Body of pancreas (tissue), 4 donors: ENCODE measurements around the gene MGMT. TPM values are rescaled to one million over a fixed set of nuclear protein-coding genes. Genes with fewer than 3 reads are reported as not detected.

Source experiments
- ATAC-seq: fragments of 150-250 bp; one replicate; pipeline ENCODE4 v1.9.1; 2016
- DNase-seq, 4 donors: peaks; one replicate each; pipeline ENCODE4 v3.0.0-alpha.2; 2019
- H3K27ac ChIP-seq, 4 donors: fragments of 200-600 bp; sonication (generic); 1 replicate in 3 of 4; 2 replicates in 1 of 4; pipeline versions ENCODE4 v1.5.1 to v1.6.1; 2016 to 2019; ENCODE audit warnings: mild to moderate bottlenecking in 1 of 4, mixed read lengths in 1 of 4, moderate library complexity in 1 of 4
- H3K27me3 ChIP-seq, 2 donors: fragments of 200-600 bp; sonication (generic); one replicate each; pipeline ENCODE4 v1.6.0; 2016; ENCODE audit warnings: mild to moderate bottlenecking in 1 of 2
- H3K36me3 ChIP-seq, 2 donors: fragments of 200-600 bp; sonication (generic); replicated peaks in 1 of 2; 2 replicates each; pipeline ENCODE4 v1.5.1; 2016; ENCODE audit warnings: low read depth in 2 of 2; ENCODE audit not compliant: insufficient read depth in 1 of 2
- H3K4me1 ChIP-seq: fragments of 200-600 bp; sonication (generic); one replicate; pipeline ENCODE4 v1.6.0; 2016
- H3K4me3 ChIP-seq, 2 donors: fragments of 200-600 bp; sonication (generic); 1 replicate in 1 of 2; 2 replicates in 1 of 2; pipeline ENCODE4 v1.5.1; 2016 to 2019
- H3K9me3 ChIP-seq, 3 donors: fragments of 200-600 bp; sonication (generic); 1 replicate in 2 of 3; 2 replicates in 1 of 3; pipeline ENCODE4 v1.5.1; 2016
- POLR2A ChIP-seq, 3 donors: fragments of 450-650 bp; IDR thresholded peaks; one replicate each; pipeline ENCODE4 v1.6.1; 2016; ENCODE audit warnings: antibody characterized with exemption in 3 of 3, mild to moderate bottlenecking in 2 of 3
- WGBS, 2 donors: methylation state at CpG; one replicate each; pipeline ENCODE4 v1.1.5; 2017; 5-methylcytosine and 5-hydroxymethylcytosine counted together
- intact Hi-C: fragments of 100-400 bp; cut with DNase I; formaldehyde crosslinking; loops from one replicate; pipeline ENCODE4 v1.15.1; 2023
- total RNA-seq, 2 donors: library from RNA; depleted of rRNA; stranded (reverse); fragments of >200 nt; gene quantifications; one replicate each; pipeline ENCODE4 v1.1.0, GENCODE V29; 2016
- TF ChIP-seq, protein P1 (sequence below), 7 experiments: fragments of 450-650 bp in 4 of 7; fragments of 200-600 bp in 3 of 7; sonication (generic) in 3 of 7; IDR thresholded peaks; one replicate each; pipeline ENCODE4 v1.5.1; 2016 to 2019; ENCODE audit warnings: antibody characterized with exemption in 7 of 7

Gene MGMT
- total RNA-seq, 2 donors from 2014 or later: 13.7 to 25.4 TPM

DNA sequence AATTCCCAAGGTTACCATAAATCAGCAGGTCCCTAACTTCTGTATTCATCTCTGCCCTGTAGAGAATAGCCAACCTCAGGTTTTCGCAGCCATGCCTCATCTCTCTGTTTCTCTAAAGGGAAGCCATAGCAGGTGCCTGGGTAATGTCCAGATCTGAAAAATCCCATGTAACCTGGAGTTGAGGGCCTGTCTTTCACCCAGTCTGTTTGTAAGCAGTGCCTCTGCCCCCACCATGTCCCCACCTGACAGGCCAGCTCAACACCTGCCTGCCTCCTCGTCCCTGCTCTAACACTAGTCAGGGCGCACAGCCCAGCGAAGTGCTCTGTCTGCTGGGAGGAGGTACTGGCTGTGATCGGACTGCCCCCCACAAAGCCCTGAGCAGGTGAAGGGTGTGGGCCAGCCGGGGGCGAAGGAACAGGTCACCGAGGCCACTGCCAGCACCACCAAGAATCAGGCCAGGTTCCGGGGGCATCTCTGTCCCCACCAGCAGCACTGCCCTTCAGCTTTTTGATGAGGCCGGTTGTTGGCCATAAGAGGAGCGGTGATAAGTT lies 210.4 kb downstream of the MGMT start:
- DNase-seq (no peak), ATAC-seq (no peak)
- intact Hi-C loops: no loop called here
- TF ChIP-seq, protein P1, sequence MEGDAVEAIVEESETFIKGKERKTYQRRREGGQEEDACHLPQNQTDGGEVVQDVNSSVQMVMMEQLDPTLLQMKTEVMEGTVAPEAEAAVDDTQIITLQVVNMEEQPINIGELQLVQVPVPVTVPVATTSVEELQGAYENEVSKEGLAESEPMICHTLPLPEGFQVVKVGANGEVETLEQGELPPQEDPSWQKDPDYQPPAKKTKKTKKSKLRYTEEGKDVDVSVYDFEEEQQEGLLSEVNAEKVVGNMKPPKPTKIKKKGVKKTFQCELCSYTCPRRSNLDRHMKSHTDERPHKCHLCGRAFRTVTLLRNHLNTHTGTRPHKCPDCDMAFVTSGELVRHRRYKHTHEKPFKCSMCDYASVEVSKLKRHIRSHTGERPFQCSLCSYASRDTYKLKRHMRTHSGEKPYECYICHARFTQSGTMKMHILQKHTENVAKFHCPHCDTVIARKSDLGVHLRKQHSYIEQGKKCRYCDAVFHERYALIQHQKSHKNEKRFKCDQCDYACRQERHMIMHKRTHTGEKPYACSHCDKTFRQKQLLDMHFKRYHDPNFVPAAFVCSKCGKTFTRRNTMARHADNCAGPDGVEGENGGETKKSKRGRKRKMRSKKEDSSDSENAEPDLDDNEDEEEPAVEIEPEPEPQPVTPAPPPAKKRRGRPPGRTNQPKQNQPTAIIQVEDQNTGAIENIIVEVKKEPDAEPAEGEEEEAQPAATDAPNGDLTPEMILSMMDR (IDR thresholded peaks at IDR 0.05): no peak
- TF ChIP-seq POLR2A (IDR thresholded peaks at IDR 0.05): no peak
- Histone ChIP-seq H3K36me3 (no peaks in the 10 kb centered on the region), H3K4me3 (no peak overlapping the region), H3K27ac (no peak overlapping the region), H3K4me1 (no peaks in the 10 kb centered on the region), H3K27me3 (no peaks in the 10 kb centered on the region), H3K9me3 (no peaks in the 10 kb centered on the region)
- 95 to 97% methylated on average over 9 to 11 of the region's 11 CpGs for WGBS, 2 donors

DNA sequence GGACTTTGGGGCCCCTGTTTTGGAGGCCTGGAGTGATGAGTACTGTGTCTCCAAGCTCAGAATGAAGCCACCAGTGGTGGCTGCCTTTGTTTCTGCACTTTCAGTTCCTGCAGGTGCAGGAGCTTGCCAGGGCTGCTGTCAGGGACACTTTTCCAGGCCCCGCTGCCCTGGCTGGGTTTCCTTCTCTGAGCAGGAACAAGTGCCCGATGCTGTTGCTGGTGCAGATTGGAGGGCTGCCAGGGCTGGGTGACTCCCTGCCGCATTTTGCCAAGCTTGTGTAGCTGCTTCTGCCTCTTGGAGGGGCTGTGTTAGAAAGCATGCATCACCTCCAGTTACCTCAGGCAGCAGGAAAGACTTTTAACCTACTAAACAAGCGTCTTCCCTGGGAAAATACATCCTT lies 211.1 kb downstream of the MGMT start:
- DNase-seq: no peak
- WGBS, 2 donors: 86 to 94% methylated on average over 4 of the region's 4 CpGs
- Histone ChIP-seq H3K36me3 (no peaks in the 10 kb centered on the region), H3K27me3 (no peaks in the 10 kb centered on the region), H3K27ac (no peak overlapping the region), H3K4me3 (no peak overlapping the region), H3K4me1 (no peaks in the 10 kb centered on the region), H3K9me3 (no peaks in the 10 kb centered on the region)
- no peak for TF ChIP-seq POLR2A (IDR thresholded peaks at IDR 0.05)
- TF ChIP-seq, protein P1 (IDR thresholded peaks at IDR 0.05): no peak
- ATAC-seq: no peak
- intact Hi-C loops: no loop called here

DNA sequence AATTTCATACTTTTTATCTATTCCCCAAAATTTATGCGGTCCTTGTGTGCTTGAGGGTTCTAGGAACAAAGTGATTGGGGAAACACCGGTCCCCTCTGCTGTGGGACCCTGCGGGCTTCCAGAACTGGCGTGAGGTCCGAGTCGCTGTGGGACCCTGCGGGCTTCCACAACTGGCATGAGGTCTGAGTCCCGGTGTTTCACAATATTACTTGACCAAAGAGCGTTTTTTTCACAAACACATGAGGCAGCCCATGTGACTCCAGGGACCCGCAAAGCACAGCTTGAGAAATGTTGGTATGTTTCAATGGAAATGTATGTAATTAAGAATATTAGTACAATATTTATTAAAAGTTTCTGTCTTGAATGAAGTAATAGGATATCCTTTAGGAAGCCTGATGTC lies 212.2 kb downstream of the MGMT start:
- H3K36me3 ChIP-seq: no peaks in the 10 kb centered on the region
- 96 to 98% methylated on average over 10 of the region's 10 CpGs for WGBS, 2 donors
- no peak overlapping the region for H3K27ac ChIP-seq
- TF ChIP-seq POLR2A (IDR thresholded peaks at IDR 0.05): no peak
- TF ChIP-seq, protein P1 (IDR thresholded peaks at IDR 0.05): no peak
- ATAC-seq (no peak), DNase-seq (no peak)
- no peaks in the 10 kb centered on the region for H3K4me1 ChIP-seq
- no peaks in the 10 kb centered on the region for H3K9me3 ChIP-seq
- H3K4me3 ChIP-seq: no peak overlapping the region
- no peaks in the 10 kb centered on the region for H3K27me3 ChIP-seq
- intact Hi-C loops: no loop called here

DNA sequence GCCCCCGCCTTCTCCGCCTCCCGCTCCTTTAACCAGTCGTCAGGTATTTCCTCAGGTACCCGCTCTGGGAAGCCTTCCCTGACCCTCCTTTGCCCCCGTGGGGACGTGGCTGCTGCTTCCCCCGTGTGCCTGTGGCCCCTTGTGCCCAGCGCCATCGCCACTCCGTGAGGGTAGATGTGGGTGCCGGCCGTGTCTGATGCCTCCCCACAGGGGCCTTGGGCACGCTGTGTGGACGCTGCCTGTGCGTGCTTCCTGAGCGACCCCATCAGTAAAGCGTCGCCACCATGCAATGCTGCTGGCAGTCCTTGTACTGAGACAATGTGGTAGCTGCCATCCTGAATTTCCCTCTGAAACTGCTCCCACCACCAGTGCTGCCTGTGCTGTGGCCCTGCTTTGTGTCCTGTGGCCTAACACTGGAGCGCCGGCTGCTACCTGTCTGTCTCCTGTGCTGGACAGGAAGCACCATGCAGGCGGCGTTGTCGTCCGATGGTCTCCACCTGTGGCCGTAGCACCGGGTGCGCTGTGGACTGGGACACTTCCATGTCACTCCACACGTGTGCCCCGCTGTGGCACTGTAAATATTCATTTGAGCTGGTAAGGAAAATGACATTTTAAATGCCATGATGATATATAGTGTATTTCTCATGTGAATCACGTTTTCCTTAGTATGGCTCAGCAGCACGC lies 213.8 kb downstream of the MGMT start:
- intact Hi-C loops: no loop called here
- Histone ChIP-seq H3K27ac (no peak overlapping the region), H3K36me3 (no peaks in the 10 kb centered on the region), H3K9me3 (no peaks in the 10 kb centered on the region), H3K27me3 (no peaks in the 10 kb centered on the region), H3K4me1 (no peaks in the 10 kb centered on the region), H3K4me3 (no peak overlapping the region)
- WGBS, 2 donors: 95 to 98% methylated on average over 21 to 32 of the region's 32 CpGs
- TF ChIP-seq POLR2A (IDR thresholded peaks at IDR 0.05): no peak
- TF ChIP-seq, protein P1 (IDR thresholded peaks at IDR 0.05): no peak
- DNase-seq (no peak), ATAC-seq (no peak)

DNA sequence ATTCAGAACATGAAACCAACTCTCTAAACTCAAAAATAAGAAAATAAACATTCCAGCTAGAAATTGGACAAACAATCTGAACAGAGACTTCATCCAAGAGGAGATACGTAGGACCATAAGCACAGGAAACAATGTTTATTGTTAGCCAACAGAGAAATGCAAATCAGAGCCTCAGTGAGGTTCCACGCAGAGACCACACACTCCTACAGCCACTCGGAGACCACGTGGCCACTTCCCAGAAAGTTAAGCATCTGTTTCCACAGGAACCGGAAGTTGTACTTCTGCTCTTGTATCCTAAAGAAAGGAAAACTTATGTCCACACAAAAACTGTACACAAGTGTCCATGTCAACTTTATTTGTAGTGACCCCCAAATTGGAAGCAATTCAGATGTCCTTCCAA lies 214.8 kb downstream of the MGMT start:
- ATAC-seq: no peak
- no peak overlapping the region for H3K27ac ChIP-seq
- H3K4me3 ChIP-seq: no peak overlapping the region
- no peaks in the 10 kb centered on the region for H3K4me1 ChIP-seq
- 82 to 89% methylated on average over 5 of the region's 5 CpGs for WGBS, 2 donors
- no peaks in the 10 kb centered on the region for H3K36me3 ChIP-seq
- no peak for DNase-seq
- TF ChIP-seq, protein P1 (IDR thresholded peaks at IDR 0.05): no peak
- no peak for TF ChIP-seq POLR2A (IDR thresholded peaks at IDR 0.05)
- no peaks in the 10 kb centered on the region for H3K9me3 ChIP-seq
- H3K27me3 ChIP-seq: no peaks in the 10 kb centered on the region
- intact Hi-C loops: no loop called here
